Gastrocnemius medialis (tissue), 4 donors: ENCODE measurements around the gene NHLRC3.

Source experiments
- POLR2A ChIP-seq, 2 donors: fragments of 450-650 bp; IDR thresholded peaks; one replicate each; pipeline ENCODE4 v1.6.1; 2017; ENCODE audit warnings: antibody characterized with exemption in 2 of 2, mild to moderate bottlenecking in 2 of 2, moderate library complexity in 2 of 2
- TF ChIP-seq, protein P1 (sequence below), 5 experiments: fragments of 450-650 bp in 3 of 5; fragments of 200-600 bp in 2 of 5; sonication (generic) in 2 of 5; IDR thresholded peaks in 4 of 5; conservative IDR thresholded peaks in 1 of 5; 1 replicate in 4 of 5; 2 replicates in 1 of 5; pipeline ENCODE4 v1.5.1; 2016 to 2019; ENCODE audit warnings: antibody characterized with exemption in 5 of 5, mild to moderate bottlenecking in 3 of 5, moderate library complexity in 3 of 5

DNA sequence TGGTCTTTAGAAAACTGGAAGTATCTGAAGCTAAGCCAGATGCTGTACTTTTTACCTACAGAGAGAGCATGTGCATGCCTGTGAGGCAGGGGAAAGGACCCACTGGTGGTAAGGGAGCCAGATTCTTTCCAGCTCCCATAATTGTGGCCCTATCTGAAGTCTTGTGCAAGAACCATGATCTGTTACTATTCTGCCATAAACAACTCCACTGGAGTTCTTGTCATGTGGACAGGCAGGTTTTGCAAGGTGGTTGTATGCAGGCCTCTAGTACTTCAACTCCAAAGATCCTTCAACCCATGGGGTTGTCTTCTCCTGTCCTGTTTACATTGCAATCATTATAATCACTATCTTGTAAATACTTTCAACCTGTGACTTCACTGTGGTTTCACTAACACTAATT lies 14.5 kb upstream of the NHLRC3 start:
- no peak for TF ChIP-seq POLR2A (IDR thresholded peaks at IDR 0.05)
- TF ChIP-seq, protein P1, sequence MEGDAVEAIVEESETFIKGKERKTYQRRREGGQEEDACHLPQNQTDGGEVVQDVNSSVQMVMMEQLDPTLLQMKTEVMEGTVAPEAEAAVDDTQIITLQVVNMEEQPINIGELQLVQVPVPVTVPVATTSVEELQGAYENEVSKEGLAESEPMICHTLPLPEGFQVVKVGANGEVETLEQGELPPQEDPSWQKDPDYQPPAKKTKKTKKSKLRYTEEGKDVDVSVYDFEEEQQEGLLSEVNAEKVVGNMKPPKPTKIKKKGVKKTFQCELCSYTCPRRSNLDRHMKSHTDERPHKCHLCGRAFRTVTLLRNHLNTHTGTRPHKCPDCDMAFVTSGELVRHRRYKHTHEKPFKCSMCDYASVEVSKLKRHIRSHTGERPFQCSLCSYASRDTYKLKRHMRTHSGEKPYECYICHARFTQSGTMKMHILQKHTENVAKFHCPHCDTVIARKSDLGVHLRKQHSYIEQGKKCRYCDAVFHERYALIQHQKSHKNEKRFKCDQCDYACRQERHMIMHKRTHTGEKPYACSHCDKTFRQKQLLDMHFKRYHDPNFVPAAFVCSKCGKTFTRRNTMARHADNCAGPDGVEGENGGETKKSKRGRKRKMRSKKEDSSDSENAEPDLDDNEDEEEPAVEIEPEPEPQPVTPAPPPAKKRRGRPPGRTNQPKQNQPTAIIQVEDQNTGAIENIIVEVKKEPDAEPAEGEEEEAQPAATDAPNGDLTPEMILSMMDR (IDR thresholded peaks at IDR 0.05 in 4 of 5, conservative IDR thresholded peaks at IDR 0.05 in 1 of 5): no peak
